Upper lobe of left lung (tissue), 6 donors: ENCODE measurements around the gene ARHGDIA. TPM values are rescaled to one million over a fixed set of nuclear protein-coding genes. Genes with fewer than 3 reads are reported as not detected.
A peak's percentile ranks its signal among the peaks of the same experiment; 100 is the strongest.

Experiments used
- ATAC-seq, 2 donors: fragments of 200-7000 bp; cut with Tn5 transposase; one replicate each; pipeline ENCODE4 v1.9.1; 2022; ENCODE audit warnings: mild to moderate bottlenecking in 2 of 2, moderate library complexity in 2 of 2; ENCODE audit not compliant: low FRiP score in 2 of 2
- DNase-seq, 2 donors: peaks; one replicate each; pipeline ENCODE4 v3.0.0-alpha.2; 2019 to 2020
- H3K27ac ChIP-seq, 4 donors: fragments of 200-600 bp; sonication (generic); one replicate each; pipeline ENCODE4 v1.5.1; 2016 to 2019
- H3K27me3 ChIP-seq, 4 donors: fragments of 200-600 bp; sonication (generic); one replicate each; pipeline ENCODE4 v1.5.1; 2017 to 2019
- H3K36me3 ChIP-seq, 4 donors: fragments of 200-600 bp; sonication (generic); one replicate each; pipeline ENCODE4 v1.5.1; 2016 to 2019
- H3K4me1 ChIP-seq, 4 donors: fragments of 200-600 bp; sonication (generic); one replicate each; pipeline ENCODE4 v1.5.1; 2018 to 2019
- H3K4me3 ChIP-seq, 4 donors: fragments of 200-600 bp; sonication (generic); one replicate each; pipeline ENCODE4 v1.5.1; 2017 to 2019; ENCODE audit warnings: mild to moderate bottlenecking in 2 of 4, moderate library complexity in 1 of 4
- H3K9me3 ChIP-seq, 4 donors: fragments of 200-600 bp; sonication (generic); one replicate each; pipeline ENCODE4 v1.5.1; 2018 to 2019
- EP300 ChIP-seq, 4 donors: sonication (generic); formaldehyde crosslinking; IDR thresholded peaks; one replicate each; pipeline ENCODE4 v1.5.1; 2017; ENCODE audit warnings: antibody characterized with exemption in 4 of 4, control low read depth in 2 of 4
- POLR2A ChIP-seq, 4 donors: fragments of 450-650 bp; IDR thresholded peaks; one replicate each; pipeline ENCODE4 v1.5.1; 2016 to 2017; ENCODE audit warnings: antibody characterized with exemption in 4 of 4, mild to moderate bottlenecking in 2 of 4
- POLR2AphosphoS5 ChIP-seq, 2 donors: sonication (generic); formaldehyde crosslinking; IDR thresholded peaks; one replicate each; pipeline ENCODE4 v1.5.1; 2017; ENCODE audit warnings: antibody characterized with exemption in 2 of 2
- WGBS, 2 donors: methylation state at CpG; one replicate each; pipeline ENCODE4 v1.1.5; 2017 to 2018; 5-methylcytosine and 5-hydroxymethylcytosine counted together
- total RNA-seq, 6 donors: library from RNA; depleted of rRNA in 4 of 6; stranded (reverse); fragments of >200 nt in 4 of 6; gene quantifications; one replicate each; pipeline versions ENCODE4 v1.1.0 to v1.2.1, GENCODE V29; 2016 to 2021
- TF ChIP-seq, protein P1 (sequence below), 6 experiments: fragments of 450-650 bp in 4 of 6; fragments of 200-600 bp in 2 of 6; sonication (generic) in 2 of 6; IDR thresholded peaks; one replicate each; pipeline ENCODE4 v1.5.1; 2016 to 2019; ENCODE audit warnings: antibody characterized with exemption in 6 of 6
- donor health status: DM: no; HTN: no; CAD: no; lungs with moderate emphysema.
- donor health status: DM: no; HTN: yes; CAD: no; lungs with severe emphysema.

Gene ARHGDIA
- total RNA-seq, 6 donors from 2014 or later: 171 to 522 (median 302) TPM

DNA sequence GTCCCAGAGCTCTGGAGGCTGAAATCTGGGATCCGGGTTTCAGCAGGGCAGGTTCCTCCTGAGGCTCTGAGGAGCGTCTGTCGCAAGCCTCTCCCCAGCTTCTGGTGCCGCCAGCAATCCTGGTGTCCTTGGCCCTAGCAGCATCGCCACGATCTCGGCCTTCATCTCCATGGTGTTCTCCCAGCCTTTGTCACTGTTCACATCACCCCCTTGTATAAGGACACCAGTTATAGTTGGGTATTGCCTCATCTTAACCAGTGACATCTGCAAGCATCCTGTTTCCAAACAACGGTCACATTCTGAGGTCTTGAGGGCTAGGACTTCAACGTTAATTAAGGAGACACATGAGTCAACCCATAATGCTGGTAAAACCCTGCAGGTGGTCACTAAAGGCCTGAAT is 33.5 kb downstream of the ARHGDIA start:
- 54 to 86% methylated on average over 9 of the region's 9 CpGs for WGBS, 2 donors
- H3K27me3 ChIP-seq: no peaks in the 10 kb centered on the region
- ATAC-seq (no peak), DNase-seq (no peak)
- peak in 1 of 4 donors; percentile 16 for TF ChIP-seq POLR2A (IDR thresholded peaks at IDR 0.05)
- TF ChIP-seq, protein P1, sequence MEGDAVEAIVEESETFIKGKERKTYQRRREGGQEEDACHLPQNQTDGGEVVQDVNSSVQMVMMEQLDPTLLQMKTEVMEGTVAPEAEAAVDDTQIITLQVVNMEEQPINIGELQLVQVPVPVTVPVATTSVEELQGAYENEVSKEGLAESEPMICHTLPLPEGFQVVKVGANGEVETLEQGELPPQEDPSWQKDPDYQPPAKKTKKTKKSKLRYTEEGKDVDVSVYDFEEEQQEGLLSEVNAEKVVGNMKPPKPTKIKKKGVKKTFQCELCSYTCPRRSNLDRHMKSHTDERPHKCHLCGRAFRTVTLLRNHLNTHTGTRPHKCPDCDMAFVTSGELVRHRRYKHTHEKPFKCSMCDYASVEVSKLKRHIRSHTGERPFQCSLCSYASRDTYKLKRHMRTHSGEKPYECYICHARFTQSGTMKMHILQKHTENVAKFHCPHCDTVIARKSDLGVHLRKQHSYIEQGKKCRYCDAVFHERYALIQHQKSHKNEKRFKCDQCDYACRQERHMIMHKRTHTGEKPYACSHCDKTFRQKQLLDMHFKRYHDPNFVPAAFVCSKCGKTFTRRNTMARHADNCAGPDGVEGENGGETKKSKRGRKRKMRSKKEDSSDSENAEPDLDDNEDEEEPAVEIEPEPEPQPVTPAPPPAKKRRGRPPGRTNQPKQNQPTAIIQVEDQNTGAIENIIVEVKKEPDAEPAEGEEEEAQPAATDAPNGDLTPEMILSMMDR (IDR thresholded peaks at IDR 0.05): no peak
- TF ChIP-seq EP300 (IDR thresholded peaks at IDR 0.05): no peak
- TF ChIP-seq POLR2AphosphoS5 (IDR thresholded peaks at IDR 0.05): peak in 1 of 2 donors; percentile 32
- no peaks in the 10 kb centered on the region for H3K9me3 ChIP-seq
- no peak overlapping the region for H3K4me3 ChIP-seq
- peak overlapping the region in 2 of 4 donors; percentile 16 to 41 for H3K27ac ChIP-seq
- peaks cover 5 to 24% (median 12%) of the 10 kb centered on the region in 4 donors for H3K4me1 ChIP-seq
- peaks cover 0 to 9% (median 2%) of the 10 kb centered on the region in 4 donors for H3K36me3 ChIP-seq

DNA sequence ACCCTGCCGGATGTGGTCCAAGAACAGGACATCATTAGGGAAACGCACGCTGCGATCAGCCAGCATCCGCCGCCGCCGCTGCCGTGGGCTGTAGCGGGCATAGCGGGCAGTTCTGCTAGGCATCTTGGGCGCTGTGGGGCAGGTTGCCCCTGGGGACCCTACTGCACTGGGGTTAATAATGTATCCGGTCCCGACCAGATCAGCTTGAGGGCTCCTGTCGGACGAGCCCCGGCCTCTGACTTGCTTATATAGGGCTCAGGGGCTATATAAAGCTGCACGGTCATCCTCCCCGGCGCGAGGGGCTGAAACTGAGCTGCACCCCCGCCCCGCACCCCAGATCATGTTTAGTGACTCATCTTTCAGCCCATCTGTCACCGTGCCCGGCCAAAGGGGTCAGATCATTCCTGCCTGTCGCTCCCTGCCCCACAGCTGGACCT is 36.3 kb downstream of the ARHGDIA start, which contains the start of gene PPP1R27:
TSS of gene PPP1R27 (minus strand) at position 220 of the 437 bp plus-strand sequence. CDS start at position 123, 97 bp downstream.
- Histone ChIP-seq H3K36me3 (no peaks in the 10 kb centered on the region), H3K27me3 (no peaks in the 10 kb centered on the region), H3K9me3 (no peaks in the 10 kb centered on the region), H3K4me1 (peaks cover 18 to 35% (median 25%) of the 10 kb centered on the region in 4 donors), H3K27ac (peak within 1 kb of the TSS; percentile 91 to 96 (median 92)), H3K4me3 (peak within 1 kb of the TSS in 3 of 4 donors; percentile 86 to 97 (median 88))
- DNase-seq (peak in 1 of 2 donors; percentile 84), ATAC-seq (no peak)
- TF ChIP-seq POLR2A (IDR thresholded peaks at IDR 0.05) (no peak), POLR2AphosphoS5 (IDR thresholded peaks at IDR 0.05) (no peak), EP300 (IDR thresholded peaks at IDR 0.05) (no peak)
- TF ChIP-seq, protein P1 (IDR thresholded peaks at IDR 0.05): no peak
- 93 to 98% methylated on average over 6 to 24 of the region's 26 CpGs for WGBS, 2 donors

DNA sequence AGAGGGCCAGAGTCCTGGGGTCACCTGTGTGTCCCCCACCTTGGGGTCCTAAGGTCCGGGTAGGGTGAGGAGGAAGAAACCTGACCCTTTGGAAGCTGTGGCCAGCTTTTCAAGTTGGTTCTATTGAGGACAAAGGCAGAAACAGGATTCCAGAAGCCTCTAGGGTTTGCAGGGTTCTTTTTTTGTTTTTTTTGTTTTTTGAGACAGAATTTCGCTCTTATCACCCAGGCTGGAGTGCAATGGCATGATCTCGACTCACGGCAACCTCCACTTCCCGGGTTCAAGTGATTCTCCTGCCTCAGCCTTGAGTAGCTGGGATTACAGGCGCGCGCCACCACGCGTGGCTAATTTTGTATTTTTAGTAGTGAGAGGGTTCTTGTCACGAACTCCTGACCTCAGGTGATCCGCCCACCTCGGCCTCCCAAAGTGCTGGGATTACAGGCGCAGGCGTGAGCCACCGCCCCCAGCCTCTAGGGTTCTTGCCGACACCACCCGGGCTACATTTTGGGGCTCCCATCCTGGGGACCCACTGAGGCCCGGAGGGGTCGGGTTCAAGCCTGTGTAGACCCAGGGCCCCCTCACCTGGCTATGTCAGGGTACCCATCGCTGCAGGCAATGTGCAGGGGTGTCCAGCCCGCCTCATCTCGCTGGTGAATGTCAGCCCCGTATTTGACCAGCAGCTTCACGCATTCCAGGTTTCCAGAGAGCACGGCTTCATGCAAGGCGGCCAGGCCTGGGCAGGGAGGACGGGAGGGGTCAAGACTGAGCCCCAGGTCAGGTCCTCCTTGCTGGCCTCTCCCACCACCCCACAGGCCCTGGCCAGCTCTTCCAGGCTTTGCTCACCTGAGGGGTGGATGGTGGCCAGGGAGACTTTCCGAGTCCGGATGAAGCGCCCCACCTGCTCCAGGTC is 37.0 kb downstream of the ARHGDIA start:
- WGBS, 2 donors: 79 to 86% methylated on average over 20 to 31 of the region's 31 CpGs
- DNase-seq (no peak), ATAC-seq (no peak)
- Histone ChIP-seq H3K9me3 (no peaks in the 10 kb centered on the region), H3K36me3 (no peaks in the 10 kb centered on the region), H3K4me1 (peaks cover 18 to 41% (median 26%) of the 10 kb centered on the region in 4 donors), H3K4me3 (peak overlapping the region in 3 of 4 donors; percentile 86 to 97 (median 88)), H3K27me3 (no peaks in the 10 kb centered on the region), H3K27ac (peak overlapping the region; percentile 91 to 96 (median 92))
- no peak for TF ChIP-seq EP300 (IDR thresholded peaks at IDR 0.05)
- TF ChIP-seq POLR2A (IDR thresholded peaks at IDR 0.05): no peak
- no peak for TF ChIP-seq POLR2AphosphoS5 (IDR thresholded peaks at IDR 0.05)
- TF ChIP-seq, protein P1 (IDR thresholded peaks at IDR 0.05): no peak

DNA sequence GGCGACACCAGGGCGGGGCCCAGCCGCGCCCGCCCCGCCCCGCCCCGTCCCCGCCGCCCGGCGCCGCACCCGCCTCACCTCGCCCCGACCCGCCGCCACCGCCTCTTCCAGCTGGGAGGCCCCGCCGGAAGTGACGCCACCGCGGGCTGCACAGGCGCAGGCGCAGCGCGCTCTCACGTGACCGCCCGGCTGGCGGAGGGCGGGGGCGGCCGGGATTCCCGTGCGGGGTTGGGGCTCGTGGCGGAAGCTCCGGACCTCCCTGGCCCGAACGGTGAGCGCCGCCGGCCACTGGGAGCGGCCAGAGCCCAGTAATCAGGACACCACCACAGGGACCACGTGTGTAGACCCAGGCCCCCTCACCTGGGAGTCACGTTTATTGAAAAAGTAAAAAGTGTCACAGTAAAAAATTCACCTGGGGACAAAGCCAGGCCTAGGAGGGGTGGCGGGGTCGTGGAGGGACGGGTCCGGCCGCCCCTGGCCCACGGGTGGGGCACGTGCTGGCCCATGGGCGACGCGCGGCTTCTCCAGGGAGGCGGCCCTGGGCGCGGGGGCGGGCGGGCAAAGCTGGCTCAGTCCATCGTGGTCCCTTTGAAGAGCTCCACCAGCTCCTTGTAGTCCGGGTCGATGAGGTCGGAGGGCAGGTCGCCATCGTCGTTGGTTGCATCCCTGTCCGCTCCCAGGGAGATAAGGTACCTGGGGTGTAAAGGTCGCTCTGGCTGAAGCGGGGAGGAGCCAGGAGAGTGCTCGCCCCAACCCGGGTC is 37.8 kb downstream of the ARHGDIA start, which contains the start of gene MCRIP1:
TSS of gene MCRIP1 (minus strand) at position 132 of the 761 bp plus-strand sequence. CDS start 8,785 bp downstream, outside the sequence.
- 4 to 10% methylated on average over 9 to 50 of the region's 76 CpGs for WGBS, 2 donors
- Histone ChIP-seq H3K4me1 (peaks cover 21 to 50% (median 31%) of the 10 kb centered on the region in 4 donors), H3K36me3 (no peaks in the 10 kb centered on the region), H3K9me3 (no peaks in the 10 kb centered on the region), H3K27ac (peak within 1 kb of the TSS; percentile 91 to 96 (median 92)), H3K4me3 (peak within 1 kb of the TSS; percentile 86 to 97 (median 92)), H3K27me3 (no peaks in the 10 kb centered on the region)
- peak; percentile 96 to 100 for DNase-seq
- peak; percentile 95 for TF ChIP-seq POLR2AphosphoS5 (IDR thresholded peaks at IDR 0.05)
- TF ChIP-seq, protein P1 (IDR thresholded peaks at IDR 0.05): peak in 1 of 6 experiments; percentile 18
- peak in 3 of 4 donors; percentile 15 to 96 (median 87) for TF ChIP-seq POLR2A (IDR thresholded peaks at IDR 0.05)
- TF ChIP-seq EP300 (IDR thresholded peaks at IDR 0.05): peak in 1 of 4 donors; percentile 66
- ATAC-seq: peak; percentile 84 to 94
